ENCODE measurements around the gene RAB4A. TPM values are rescaled to one million over a fixed set of nuclear protein-coding genes. Genes with fewer than 3 reads are reported as not detected.
"Not testable (repeated sequence)": the region's sequence is repeated elsewhere in the genome, so short reads cannot be mapped to it uniquely, and the experiment has no call there.

The RAB4A gene
- polyA plus RNA-seq, 1 donor from 2014 or later: 49.8 TPM

DNA sequence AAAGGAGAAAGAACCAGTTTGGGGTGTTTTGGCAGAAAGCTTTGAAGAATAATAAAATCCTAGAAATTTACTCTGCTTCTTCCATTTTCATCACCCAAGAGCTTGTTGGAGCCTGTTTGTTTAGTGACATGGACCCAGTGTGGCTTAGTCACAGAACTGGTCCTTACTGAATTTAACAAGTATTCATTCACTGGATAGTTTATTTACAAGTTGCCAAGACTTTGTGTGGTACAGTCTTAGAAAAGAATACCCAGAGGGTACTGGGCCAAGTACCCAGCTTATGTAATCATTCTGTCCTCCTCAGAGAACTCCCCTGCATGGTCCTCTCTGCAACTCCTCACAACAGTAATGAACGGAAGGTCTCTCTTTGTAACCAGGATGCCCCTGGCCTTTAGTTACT, 16.4 kb downstream of the RAB4A start:
- Histone ChIP-seq H2AFZ (ENCODE audit: low read depth, low read length) (no peak overlapping the region), H3K79me2 (replicated peaks; ENCODE audit: insufficient read depth, low read length) (peaks cover 20% of the 10 kb centered on the region), H3K27me3 (ENCODE audit: insufficient read depth, low read depth, low read length) (no peaks in the 10 kb centered on the region), H3K9me3 (ENCODE audit: low read length) (no peaks in the 10 kb centered on the region), H3K4me2 (ENCODE audit: low read length) (no peak overlapping the region), H3K4me3 (ENCODE audit: low read length) (no peak overlapping the region), H3K27ac (ENCODE audit: low read length) (no peak overlapping the region), H3K9me2 (ENCODE audit: insufficient read depth, low read length) (no peaks in the 10 kb centered on the region), H4K20me1 (ENCODE audit: insufficient read depth) (no peaks in the 10 kb centered on the region), H3K9ac (ENCODE audit: low read length) (no peak overlapping the region), H3K36me3 (ENCODE audit: insufficient read depth, low read length) (no peaks in the 10 kb centered on the region), H3F3A (ENCODE audit: insufficient read depth, low read length, poor library complexity, severe bottlenecking) (no peaks in the 10 kb centered on the region)
- TF ChIP-seq, protein P1, sequence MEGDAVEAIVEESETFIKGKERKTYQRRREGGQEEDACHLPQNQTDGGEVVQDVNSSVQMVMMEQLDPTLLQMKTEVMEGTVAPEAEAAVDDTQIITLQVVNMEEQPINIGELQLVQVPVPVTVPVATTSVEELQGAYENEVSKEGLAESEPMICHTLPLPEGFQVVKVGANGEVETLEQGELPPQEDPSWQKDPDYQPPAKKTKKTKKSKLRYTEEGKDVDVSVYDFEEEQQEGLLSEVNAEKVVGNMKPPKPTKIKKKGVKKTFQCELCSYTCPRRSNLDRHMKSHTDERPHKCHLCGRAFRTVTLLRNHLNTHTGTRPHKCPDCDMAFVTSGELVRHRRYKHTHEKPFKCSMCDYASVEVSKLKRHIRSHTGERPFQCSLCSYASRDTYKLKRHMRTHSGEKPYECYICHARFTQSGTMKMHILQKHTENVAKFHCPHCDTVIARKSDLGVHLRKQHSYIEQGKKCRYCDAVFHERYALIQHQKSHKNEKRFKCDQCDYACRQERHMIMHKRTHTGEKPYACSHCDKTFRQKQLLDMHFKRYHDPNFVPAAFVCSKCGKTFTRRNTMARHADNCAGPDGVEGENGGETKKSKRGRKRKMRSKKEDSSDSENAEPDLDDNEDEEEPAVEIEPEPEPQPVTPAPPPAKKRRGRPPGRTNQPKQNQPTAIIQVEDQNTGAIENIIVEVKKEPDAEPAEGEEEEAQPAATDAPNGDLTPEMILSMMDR (IDR thresholded peaks at IDR 0.05; ENCODE audit: poor library complexity, severe bottlenecking): no peak
- TF ChIP-seq, protein P2, sequence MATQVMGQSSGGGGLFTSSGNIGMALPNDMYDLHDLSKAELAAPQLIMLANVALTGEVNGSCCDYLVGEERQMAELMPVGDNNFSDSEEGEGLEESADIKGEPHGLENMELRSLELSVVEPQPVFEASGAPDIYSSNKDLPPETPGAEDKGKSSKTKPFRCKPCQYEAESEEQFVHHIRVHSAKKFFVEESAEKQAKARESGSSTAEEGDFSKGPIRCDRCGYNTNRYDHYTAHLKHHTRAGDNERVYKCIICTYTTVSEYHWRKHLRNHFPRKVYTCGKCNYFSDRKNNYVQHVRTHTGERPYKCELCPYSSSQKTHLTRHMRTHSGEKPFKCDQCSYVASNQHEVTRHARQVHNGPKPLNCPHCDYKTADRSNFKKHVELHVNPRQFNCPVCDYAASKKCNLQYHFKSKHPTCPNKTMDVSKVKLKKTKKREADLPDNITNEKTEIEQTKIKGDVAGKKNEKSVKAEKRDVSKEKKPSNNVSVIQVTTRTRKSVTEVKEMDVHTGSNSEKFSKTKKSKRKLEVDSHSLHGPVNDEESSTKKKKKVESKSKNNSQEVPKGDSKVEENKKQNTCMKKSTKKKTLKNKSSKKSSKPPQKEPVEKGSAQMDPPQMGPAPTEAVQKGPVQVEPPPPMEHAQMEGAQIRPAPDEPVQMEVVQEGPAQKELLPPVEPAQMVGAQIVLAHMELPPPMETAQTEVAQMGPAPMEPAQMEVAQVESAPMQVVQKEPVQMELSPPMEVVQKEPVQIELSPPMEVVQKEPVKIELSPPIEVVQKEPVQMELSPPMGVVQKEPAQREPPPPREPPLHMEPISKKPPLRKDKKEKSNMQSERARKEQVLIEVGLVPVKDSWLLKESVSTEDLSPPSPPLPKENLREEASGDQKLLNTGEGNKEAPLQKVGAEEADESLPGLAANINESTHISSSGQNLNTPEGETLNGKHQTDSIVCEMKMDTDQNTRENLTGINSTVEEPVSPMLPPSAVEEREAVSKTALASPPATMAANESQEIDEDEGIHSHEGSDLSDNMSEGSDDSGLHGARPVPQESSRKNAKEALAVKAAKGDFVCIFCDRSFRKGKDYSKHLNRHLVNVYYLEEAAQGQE (IDR thresholded peaks at IDR 0.05; ENCODE audit: borderline replicate concordance): no peak

DNA sequence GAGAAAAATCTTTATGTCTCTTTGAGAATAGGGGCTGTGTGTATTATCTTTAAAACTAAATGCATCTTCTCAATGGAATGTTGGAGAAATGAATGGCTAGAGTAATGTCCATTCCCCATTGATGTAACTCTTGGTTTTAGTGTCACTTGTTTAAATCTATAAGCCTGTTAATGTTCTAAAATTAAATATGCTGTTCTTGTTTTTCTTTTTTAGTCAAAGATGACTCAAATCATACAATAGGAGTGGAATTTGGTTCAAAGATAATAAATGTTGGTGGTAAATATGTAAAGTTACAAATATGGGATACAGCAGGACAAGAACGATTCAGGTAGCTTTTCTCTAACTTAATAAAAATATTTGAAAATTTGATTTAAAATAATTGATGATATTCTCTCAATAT, 17.6 kb downstream of the RAB4A start:
- Histone ChIP-seq H3K27ac (ENCODE audit: low read length) (no peak overlapping the region), H3K9me2 (ENCODE audit: insufficient read depth, low read length) (no peaks in the 10 kb centered on the region), H3F3A (ENCODE audit: insufficient read depth, low read length, poor library complexity, severe bottlenecking) (no peaks in the 10 kb centered on the region), H3K4me3 (ENCODE audit: low read length) (no peak overlapping the region), H3K79me2 (replicated peaks; ENCODE audit: insufficient read depth, low read length) (peaks cover 9% of the 10 kb centered on the region), H3K9ac (ENCODE audit: low read length) (no peak overlapping the region), H3K36me3 (ENCODE audit: insufficient read depth, low read length) (no peaks in the 10 kb centered on the region), H4K20me1 (ENCODE audit: insufficient read depth) (no peaks in the 10 kb centered on the region), H2AFZ (ENCODE audit: low read depth, low read length) (no peak overlapping the region), H3K9me3 (ENCODE audit: low read length) (no peaks in the 10 kb centered on the region), H3K27me3 (ENCODE audit: insufficient read depth, low read depth, low read length) (no peaks in the 10 kb centered on the region), H3K4me2 (ENCODE audit: low read length) (no peak overlapping the region)
- TF ChIP-seq EZH2 (IDR thresholded peaks at IDR 0.05; ENCODE audit: borderline replicate concordance, insufficient read depth, low read length, poor library complexity, severe bottlenecking): no peak
- no peak for TF ChIP-seq TAF1 (IDR thresholded peaks at IDR 0.05; ENCODE audit: low read depth)
- TF ChIP-seq SMC3 (conservative IDR thresholded peaks at IDR 0.05; ENCODE audit: poor library complexity): no peak
- no peak for TF ChIP-seq POLR2AphosphoS5 (IDR thresholded peaks at IDR 0.05)
- no peak for TF ChIP-seq EP300 (conservative IDR thresholded peaks at IDR 0.05; ENCODE audit: poor library complexity, severe bottlenecking)
- TF ChIP-seq, protein P1 (IDR thresholded peaks at IDR 0.05; ENCODE audit: poor library complexity, severe bottlenecking): no peak
- TF ChIP-seq RAD21 (conservative IDR thresholded peaks at IDR 0.05): no peak
- TF ChIP-seq MXI1 (conservative IDR thresholded peaks at IDR 0.05; ENCODE audit: poor library complexity, severe bottlenecking): no peak
- TF ChIP-seq, protein P2 (IDR thresholded peaks at IDR 0.05; ENCODE audit: borderline replicate concordance): no peak

DNA sequence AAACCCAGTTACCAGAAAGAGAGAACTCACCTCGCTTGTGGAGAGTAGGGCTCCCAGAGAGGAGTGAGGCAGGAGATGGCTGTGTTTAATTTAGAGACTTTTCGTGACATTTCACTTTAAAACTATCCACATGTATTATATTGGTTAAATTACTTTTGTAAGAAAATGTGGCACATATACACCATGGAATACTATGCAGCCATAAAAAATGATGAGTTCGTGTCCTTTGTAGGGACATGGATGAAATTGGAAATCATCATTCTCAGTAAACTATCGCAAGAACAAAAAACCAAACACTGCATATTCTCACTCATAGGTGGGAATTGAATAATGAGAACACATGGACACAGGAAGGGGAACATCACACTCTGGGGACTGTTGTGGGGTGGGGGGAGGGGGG, 20.8 kb downstream of the RAB4A start:
- H3K9ac ChIP-seq (ENCODE audit: low read length); H3K4me2 ChIP-seq (ENCODE audit: low read length); H4K20me1 ChIP-seq (ENCODE audit: insufficient read depth); H3K9me3 ChIP-seq (ENCODE audit: low read length); H3K36me3 ChIP-seq (ENCODE audit: insufficient read depth, low read length); H2AFZ ChIP-seq (ENCODE audit: low read depth, low read length); H3K9me2 ChIP-seq (ENCODE audit: insufficient read depth, low read length); H3F3A ChIP-seq (ENCODE audit: insufficient read depth, low read length, poor library complexity, severe bottlenecking); H3K27me3 ChIP-seq (ENCODE audit: insufficient read depth, low read depth, low read length); H3K79me2 ChIP-seq (replicated peaks; ENCODE audit: insufficient read depth, low read length); H3K4me3 ChIP-seq (ENCODE audit: low read length); H3K27ac ChIP-seq (ENCODE audit: low read length): not testable (repeated sequence)

All from neural cell (in vitro differentiated cells).